HS-27A (cell line): Measurements from ENCODE around the gene NF2.

Source experiments
- DNase-seq: peaks from one replicate; pipeline ENCODE4 v3.0.0-alpha.2; 2012; ENCODE audit warnings: low read depth, missing footprints

NF2 gene

GRCh38 chr22:29668673-29669072, 65.2 kb downstream of the NF2 start:
- no peak for DNase-seq

- no peak for DNase-seq
These were observed 67.2 kb downstream of the NF2 start for GRCh38 chr22:29670626-29671025.

GRCh38 chr22:29673361-29674066, 70.1 kb downstream of the NF2 start:
- no peak for DNase-seq

- DNase-seq: no peak
These were observed 70.7 kb downstream of the NF2 start for GRCh38 chr22:29674121-29674520.

GRCh38 chr22:29679316-29679715, 75.9 kb downstream of the NF2 start:
- no peak for DNase-seq

GRCh38 chr22:29683536-29683935, 80.1 kb downstream of the NF2 start:
- DNase-seq: no peak

- DNase-seq: no peak
These were observed 80.8 kb downstream of the NF2 start for GRCh38 chr22:29684244-29684643.

GRCh38 chr22:29689206-29689879, 85.9 kb downstream of the NF2 start:
- no peak for DNase-seq

GRCh38 chr22:29689880-29690213, 86.4 kb downstream of the NF2 start:
- no peak for DNase-seq

- no peak for DNase-seq
These were observed 87.0 kb downstream of the NF2 start for GRCh38 chr22:29690476-29690875.

- no peak for DNase-seq
These were observed 88.3 kb downstream of the NF2 start for GRCh38 chr22:29691636-29692326.

GRCh38 chr22:29692327-29692640, 88.9 kb downstream of the NF2 start:
- DNase-seq: no peak

- DNase-seq: no peak
These were observed 89.7 kb downstream of the NF2 start for GRCh38 chr22:29693161-29693560.

- DNase-seq: no peak
These were observed 90.2 kb downstream of the NF2 start for GRCh38 chr22:29693671-29694070.

GRCh38 chr22:29695129-29695926, 91.9 kb downstream of the NF2 start:
- no peak for DNase-seq

- no peak for DNase-seq
These were observed 94.6 kb downstream of the NF2 start for GRCh38 chr22:29697853-29698598.

GRCh38 chr22:29700206-29700899, 96.9 kb downstream of the NF2 start:
- DNase-seq: no peak

- no peak for DNase-seq
These were observed 97.4 kb downstream of the NF2 start for GRCh38 chr22:29700900-29701154.

- no peak for DNase-seq
These were observed 97.9 kb downstream of the NF2 start for GRCh38 chr22:29701155-29701999.

GRCh38 chr22:29702000-29702930, 98.8 kb downstream of the NF2 start:
- DNase-seq: no peak
